Naive thymus-derived CD4-positive, alpha-beta T cell (primary cell): ENCODE data around the gene NAPA. TPM values are rescaled to one million over a fixed set of nuclear protein-coding genes. Genes with fewer than 3 reads are reported as not detected.

Experiments
- ATAC-seq: fragments of 150-1000 bp; cut with Tn5 transposase; 2 replicates; pipeline ENCODE4 v1.10.0; 2021; ENCODE audit warnings: mild to moderate bottlenecking, moderate library complexity
- CTCF ChIA-PET: fragments of 350-600 bp; sonication (Branson Sonifier 250); formaldehyde crosslinking; loops from one replicate; lab custom pipeline; 2021; ENCODE audit warnings: antibody characterized with exemption; lab: Charles Lee
- POLR2A ChIA-PET: fragments of 350-600 bp; sonication (Branson Sonifier 250); formaldehyde crosslinking; loops from one replicate; lab custom pipeline; 2021; ENCODE audit warnings: antibody characterized with exemption, inconsistent platforms; lab: Charles Lee
- DNase-seq, 9 donors: peaks; one replicate each; pipeline versions ENCODE4 v3.0.0 to v3.0.0-alpha.2; 2020 to 2022; ENCODE audit warnings: mixed read lengths in 1 of 9
- H3K27ac ChIP-seq: one replicate; pipeline ENCODE4 v1.7.0; 2013; ENCODE audit warnings: mild to moderate bottlenecking, low read depth, low read length, moderate library complexity
- H3K27me3 ChIP-seq, 2 donors: one replicate each; pipeline ENCODE4 v1.7.0; 2013; ENCODE audit warnings: low read length in 2 of 2, mild to moderate bottlenecking in 2 of 2, moderate library complexity in 2 of 2; ENCODE audit not compliant: control insufficient read depth in 2 of 2, insufficient read depth in 2 of 2
- H3K36me3 ChIP-seq, 3 experiments: 1 replicate in 2 of 3; 2 replicates in 1 of 3; pipeline ENCODE4 v1.7.0; 2013; ENCODE audit warnings: low read length in 3 of 3, mild to moderate bottlenecking in 3 of 3, moderate library complexity in 1 of 3; ENCODE audit not compliant: insufficient read depth in 3 of 3, control insufficient read depth in 2 of 3
- H3K4me1 ChIP-seq, 2 donors: one replicate each; pipeline ENCODE4 v1.7.0; 2013; ENCODE audit warnings: low read length in 2 of 2, mild to moderate bottlenecking in 2 of 2, moderate library complexity in 1 of 2; ENCODE audit not compliant: control insufficient read depth in 2 of 2, insufficient read depth in 2 of 2
- H3K4me3 ChIP-seq: 2 replicates; pipeline ENCODE4 v1.7.0; 2013; ENCODE audit warnings: mild to moderate bottlenecking, low read length
- H3K9me3 ChIP-seq, 3 experiments: 1 replicate in 2 of 3; 2 replicates in 1 of 3; pipeline ENCODE4 v1.7.0; 2013; ENCODE audit warnings: low read length in 3 of 3; ENCODE audit not compliant: control insufficient read depth in 2 of 3
- H3K27ac Mint-ChIP-seq, 9 donors: one replicate each; pipeline ENCODE4 v1.8.0; 2020 to 2022; ENCODE audit warnings: mixed read lengths in 9 of 9, mild to moderate bottlenecking in 8 of 9, moderate library complexity in 5 of 9, inconsistent platforms in 2 of 9
- H3K27me3 Mint-ChIP-seq, 5 donors: one replicate each; pipeline ENCODE4 v1.8.0; 2021 to 2022; ENCODE audit warnings: mixed read lengths in 5 of 5, mild to moderate bottlenecking in 1 of 5
- H3K36me3 Mint-ChIP-seq, 5 donors: one replicate each; pipeline ENCODE4 v1.8.0; 2020 to 2022; ENCODE audit warnings: mixed read lengths in 5 of 5, mild to moderate bottlenecking in 3 of 5, inconsistent platforms in 1 of 5
- H3K4me1 Mint-ChIP-seq, 7 donors: one replicate each; pipeline ENCODE4 v1.8.0; 2020 to 2022; ENCODE audit warnings: mixed read lengths in 7 of 7, mild to moderate bottlenecking in 3 of 7, inconsistent platforms in 1 of 7
- H3K4me3 Mint-ChIP-seq, 10 donors: one replicate each; pipeline ENCODE4 v1.8.0; 2020 to 2022; ENCODE audit warnings: mild to moderate bottlenecking in 10 of 10, mixed read lengths in 10 of 10, moderate library complexity in 6 of 10, inconsistent platforms in 2 of 10
- H3K9me3 Mint-ChIP-seq, 11 donors: one replicate each; pipeline ENCODE4 v1.8.0; 2020 to 2022; ENCODE audit warnings: mixed read lengths in 11 of 11, mild to moderate bottlenecking in 4 of 11, inconsistent platforms in 1 of 11, moderate library complexity in 1 of 11
- intact Hi-C, 2 donors: fragments of 100-400 bp; cut with micrococcal nuclease; formaldehyde crosslinking; loops; one replicate each; pipeline ENCODE4 v1.15.1; 2023
- polyA plus RNA-seq, 2 donors: library from polyadenylated mRNA; unstranded; fragments of 300-500 nt; fragmentation: Illumina TruSeq; gene quantifications; one replicate each; pipeline ENCODE4 v1.2.3, GENCODE V29; 2021
- total RNA-seq, 6 experiments: library from RNA in 5 of 6; stranded (reverse) in 5 of 6; gene quantifications; 1 replicate in 5 of 6; 2 replicates in 1 of 6; pipeline ENCODE4 v1.2.3 and lab custom pipeline; 2021 to 2026

NAPA gene
- total and polyA plus RNA-seq, 7 experiments from 2014 or later: 86.2 to 136 (median 107) TPM

GRCh38 chr19:47476438-47476972, 38.4 kb downstream of the NAPA start:
- H3K9me3 ChIP-seq: no peaks in the 10 kb centered on the region
- peaks cover 0 to 4% of the 10 kb centered on the region in 2 donors for H3K27me3 ChIP-seq
- no peak overlapping the region for H3K27ac ChIP-seq
- intact Hi-C loops: no loop called here
- Mint-ChIP-seq H3K9me3 (peaks cover 0 to 2% (median 0%) of the 10 kb centered on the region in 11 donors), H3K4me3 (no peak overlapping the region), H3K4me1 (peaks cover 0 to 7% (median 6%) of the 10 kb centered on the region in 7 donors), H3K27ac (no peak overlapping the region), H3K27me3 (peaks cover 4 to 24% (median 18%) of the 10 kb centered on the region in 5 donors), H3K36me3 (peaks cover 0 to 12% (median 4%) of the 10 kb centered on the region in 5 donors)
- POLR2A ChIA-PET: no interaction called here
- no peaks in the 10 kb centered on the region for H3K36me3 ChIP-seq
- no peaks in the 10 kb centered on the region for H3K4me1 ChIP-seq
- CTCF ChIA-PET: interaction anchor here (0.6 kb wide), 1 partner anchor 211 kb away, joined by 3 read pairs; no protein-coding TSS in a partner anchor
- no peak overlapping the region for H3K4me3 ChIP-seq
- ATAC-seq: no peak
- no peak for DNase-seq

GRCh38 chr19:47475465-47475864, 39.4 kb downstream of the NAPA start:
- Mint-ChIP-seq H3K9me3 (peaks cover 0 to 3% (median 0%) of the 10 kb centered on the region in 11 donors), H3K27me3 (peaks cover 14 to 34% (median 28%) of the 10 kb centered on the region in 5 donors), H3K36me3 (peaks cover 2 to 12% (median 4%) of the 10 kb centered on the region in 5 donors), H3K27ac (no peak overlapping the region), H3K4me3 (no peak overlapping the region), H3K4me1 (peaks cover 8 to 17% (median 15%) of the 10 kb centered on the region in 7 donors)
- Histone ChIP-seq H3K36me3 (no peaks in the 10 kb centered on the region), H3K27ac (no peak overlapping the region), H3K9me3 (no peaks in the 10 kb centered on the region), H3K4me1 (no peaks in the 10 kb centered on the region), H3K27me3 (peaks cover 4 to 7% of the 10 kb centered on the region in 2 donors), H3K4me3 (no peak overlapping the region)
- no peak for ATAC-seq
- CTCF ChIA-PET: no interaction called here
- intact Hi-C loops: no loop called here
- DNase-seq: no peak
- POLR2A ChIA-PET: interaction anchor here (1.1 kb wide), 1 partner anchor 78 kb away, joined by 3 read pairs; no protein-coding TSS in a partner anchor

GRCh38 chr19:47473336-47473735, 41.5 kb downstream of the NAPA start:
- peaks cover 32 to 51% (median 41%) of the 10 kb centered on the region in 5 donors for H3K27me3 Mint-ChIP-seq
- H3K9me3 Mint-ChIP-seq: peaks cover 0 to 3% (median 0%) of the 10 kb centered on the region in 11 donors
- ChIA-PET POLR2A (interaction anchor here (1.0 kb wide), 1 partner anchor 12 kb away, joined by 4 read pairs; no protein-coding TSS in a partner anchor), CTCF (no interaction called here)
- H3K36me3 ChIP-seq: no peaks in the 10 kb centered on the region
- H3K36me3 Mint-ChIP-seq: peaks cover 2 to 9% (median 4%) of the 10 kb centered on the region in 5 donors
- intact Hi-C loops: no loop called here
- H3K4me3 Mint-ChIP-seq: no peak overlapping the region
- no peaks in the 10 kb centered on the region for H3K9me3 ChIP-seq
- no peak overlapping the region for H3K4me3 ChIP-seq
- no peaks in the 10 kb centered on the region for H3K4me1 ChIP-seq
- no peak overlapping the region for H3K27ac ChIP-seq
- H3K27ac Mint-ChIP-seq: no peak overlapping the region
- no peak for ATAC-seq
- H3K27me3 ChIP-seq: peaks cover 6 to 7% of the 10 kb centered on the region in 2 donors
- no peak for DNase-seq
- H3K4me1 Mint-ChIP-seq: peaks cover 10 to 20% (median 17%) of the 10 kb centered on the region in 7 donors

- peak within 1 kb of the TSS in 4 of 9 donors; percentile 25 to 80 (median 58) for H3K27ac Mint-ChIP-seq
- peak; percentile 93 for ATAC-seq
- POLR2A ChIA-PET: no interaction called here
These were observed 43.0 kb downstream of the NAPA start, which contains the start of gene SLC8A2 for GRCh38 chr19:47471733-47472457. TSS of gene SLC8A2 (minus strand) at chr19:47471893. CDS start at chr19:47466403, 5,490 bp downstream.

GRCh38 chr19:47471381-47471732, 43.5 kb downstream of the NAPA start:
- no peak for ATAC-seq
- H3K27me3 ChIP-seq: peaks cover 6 to 7% of the 10 kb centered on the region in 2 donors

More at GRCh38 chr19:47471733-47472457, 43.0 kb downstream of the NAPA start, which contains the start of gene SLC8A2:
- Mint-ChIP-seq H3K36me3 (peaks cover 2 to 9% (median 4%) of the 10 kb centered on the region in 5 donors), H3K27me3 (peaks cover 39 to 57% (median 48%) of the 10 kb centered on the region in 5 donors), H3K4me3 (peak within 1 kb of the TSS in 9 of 10 donors; percentile 42 to 77 (median 67)), H3K4me1 (peaks cover 10 to 20% (median 17%) of the 10 kb centered on the region in 7 donors), H3K9me3 (peaks cover 0 to 3% (median 0%) of the 10 kb centered on the region in 11 donors)
- Histone ChIP-seq H3K4me3 (no peak within 1 kb of the TSS), H3K9me3 (no peaks in the 10 kb centered on the region), H3K27me3 (peaks cover 6 to 7% of the 10 kb centered on the region in 2 donors), H3K36me3 (no peaks in the 10 kb centered on the region), H3K4me1 (no peaks in the 10 kb centered on the region), H3K27ac (no peak within 1 kb of the TSS)
- DNase-seq: peak; percentile 42 to 84 (median 70)
- CTCF ChIA-PET: no interaction called here
- intact Hi-C loops: no loop called here

GRCh38 chr19:47470447-47471195, 44.2 kb downstream of the NAPA start:
- ATAC-seq: no peak
- Mint-ChIP-seq H3K4me3 (peak overlapping the region in 6 of 10 donors; percentile 14 to 75 (median 53)), H3K4me1 (peaks cover 10 to 20% (median 17%) of the 10 kb centered on the region in 7 donors), H3K9me3 (peaks cover 0 to 5% (median 0%) of the 10 kb centered on the region in 11 donors), H3K36me3 (peaks cover 2 to 9% (median 4%) of the 10 kb centered on the region in 5 donors), H3K27me3 (peaks cover 43 to 67% (median 48%) of the 10 kb centered on the region in 5 donors), H3K27ac (peak overlapping the region in 2 of 9 donors; percentile 7 to 73)
- H3K9me3 ChIP-seq: no peaks in the 10 kb centered on the region
- H3K27me3 ChIP-seq: peaks cover 6 to 7% of the 10 kb centered on the region in 2 donors
- no peaks in the 10 kb centered on the region for H3K4me1 ChIP-seq
- intact Hi-C loops: no loop called here
- no peak overlapping the region for H3K27ac ChIP-seq
- H3K4me3 ChIP-seq: no peak overlapping the region
- CTCF ChIA-PET: no interaction called here
- no peaks in the 10 kb centered on the region for H3K36me3 ChIP-seq
- POLR2A ChIA-PET: interaction anchor here (0.8 kb wide), 1 partner anchor 24 kb away, joined by 3 read pairs; no protein-coding TSS in a partner anchor
- DNase-seq: no peak

More at GRCh38 chr19:47471381-47471732, 43.5 kb downstream of the NAPA start:
- peaks cover 2 to 9% (median 4%) of the 10 kb centered on the region in 5 donors for H3K36me3 Mint-ChIP-seq
- peak overlapping the region in 7 of 10 donors; percentile 36 to 75 (median 52) for H3K4me3 Mint-ChIP-seq
- intact Hi-C loops: no loop called here
- CTCF ChIA-PET: no interaction called here
- POLR2A ChIA-PET: no interaction called here
- peaks cover 43 to 62% (median 48%) of the 10 kb centered on the region in 5 donors for H3K27me3 Mint-ChIP-seq
- Histone ChIP-seq H3K9me3 (no peaks in the 10 kb centered on the region), H3K27ac (no peak overlapping the region), H3K36me3 (no peaks in the 10 kb centered on the region), H3K4me3 (no peak overlapping the region), H3K4me1 (no peaks in the 10 kb centered on the region)
- H3K9me3 Mint-ChIP-seq: peaks cover 0 to 4% (median 0%) of the 10 kb centered on the region in 11 donors
- peaks cover 10 to 20% (median 17%) of the 10 kb centered on the region in 7 donors for H3K4me1 Mint-ChIP-seq
- no peak for DNase-seq
- peak overlapping the region in 2 of 9 donors; percentile 42 to 73 for H3K27ac Mint-ChIP-seq
